K562 (cell line): ENCODE data around the gene FNDC1. TPM values are rescaled to one million over a fixed set of nuclear protein-coding genes. Genes with fewer than 3 reads are reported as not detected.

Experiments used
- ATAC-seq: fragments of 200-7000 bp; cut with Tn5 transposase; 3 replicates; pipeline ENCODE4 v1.9.1; 2020; ENCODE audit warnings: moderate library complexity
- BruUV-seq: library from RNA; stranded (reverse); fragments of 400-500 nt; replicated peaks from 2 replicates; lab custom pipeline; 2021; lab: Mats Ljungman, UMichigan
- CTCF ChIA-PET: fragments of 300-600 bp; formaldehyde crosslinking; extraction: SDS; loops from one replicate; lab custom pipeline; 2021; ENCODE audit warnings: low intra/inter-chr PET ratio; lab: Yijun Ruan, JAX
- POLR2A ChIA-PET: fragments of 300-600, 350-650 bp; sonication (Branson Sonifier 250); formaldehyde crosslinking; extraction: SDS; loops from one replicate; lab custom pipeline; 2021; ENCODE audit warnings: antibody characterized with exemption, inconsistent platforms; lab: Yijun Ruan, JAX
- DNase-seq, 4 experiments: peaks; one replicate each; pipeline versions ENCODE4 v3.0.0 to v3.0.0-alpha.2; 2011 to 2018; ENCODE audit warnings: low spot score in 3 of 4, mixed read lengths in 3 of 4; ENCODE audit errors: extremely low read depth in 1 of 4
- FAIRE-seq: peaks from 2 replicates; lab custom pipeline; 2011; peaks lifted over from hg19 to GRCh38; lab: Jason Lieb, UNC
- H2AFZ ChIP-seq: 2 replicates; pipeline ENCODE4 v1.6.0; 2011; ENCODE audit warnings: low read depth, low read length, control low read depth, inconsistent platforms
- H3K27ac ChIP-seq: fragments of 200-600 bp; 3 replicates; pipeline ENCODE4 v1.8.0; 2011; ENCODE audit warnings: low read depth, mild to moderate bottlenecking, control low read depth, inconsistent platforms, low read length, moderate library complexity, mixed read lengths; ENCODE audit errors: extremely low read depth
- H3K27me3 ChIP-seq, 2 experiments: fragments of 300-600 bp in 1 of 2; 2 replicates in 1 of 2; 3 replicates in 1 of 2; pipeline versions ENCODE4 v1.6.0 to v1.8.0; 2011; ENCODE audit warnings: inconsistent platforms in 2 of 2, low read length in 2 of 2, mild to moderate bottlenecking in 1 of 2, mixed read lengths in 1 of 2, moderate library complexity in 1 of 2; ENCODE audit not compliant: control insufficient read depth in 2 of 2, insufficient read depth in 2 of 2
- H3K36me3 ChIP-seq: fragments of 300-600 bp; 3 replicates; pipeline ENCODE4 v1.8.0; 2011; ENCODE audit warnings: mild to moderate bottlenecking, low read length, inconsistent platforms; ENCODE audit not compliant: control insufficient read depth, insufficient read depth
- H3K4me1 ChIP-seq, 2 experiments: fragments of 200-600 bp in 1 of 2; replicated peaks in 1 of 2; 2 replicates in 1 of 2; 3 replicates in 1 of 2; pipeline versions ENCODE4 v1.5.1 to v1.8.0; 2011; ENCODE audit warnings: inconsistent platforms in 2 of 2, low read length in 2 of 2, mild to moderate bottlenecking in 1 of 2, mixed read lengths in 1 of 2, moderate library complexity in 1 of 2; ENCODE audit not compliant: control insufficient read depth in 2 of 2, insufficient read depth in 2 of 2
- H3K4me2 ChIP-seq: 2 replicates; pipeline ENCODE4 v1.6.1; 2011; ENCODE audit warnings: low read length, control low read depth, inconsistent platforms, mixed read lengths; ENCODE audit not compliant: insufficient read depth
- H3K4me3 ChIP-seq: fragments of 200-600 bp; sonication (generic), shearing (Covaris generic); 2 replicates; pipeline ENCODE4 v1.5.1; 2016; ENCODE audit warnings: control low read depth, inconsistent platforms
- H3K79me2 ChIP-seq: fragments of 200-600 bp; 3 replicates; pipeline ENCODE4 v1.8.0; 2011; ENCODE audit warnings: low read length, inconsistent platforms; ENCODE audit not compliant: control insufficient read depth, insufficient read depth
- H3K9ac ChIP-seq, 2 experiments: 2 replicates each; pipeline versions ENCODE4 v1.6.0 to v1.6.1; 2011; ENCODE audit warnings: low read depth in 2 of 2, low read length in 2 of 2, control low read depth in 1 of 2, inconsistent platforms in 1 of 2, mild to moderate bottlenecking in 1 of 2, mixed read lengths in 1 of 2; ENCODE audit not compliant: insufficient read depth in 1 of 2
- H3K9me1 ChIP-seq: one replicate; pipeline ENCODE4 v1.6.0; 2011; ENCODE audit warnings: inconsistent platforms, mild to moderate bottlenecking, low read length, moderate library complexity; ENCODE audit not compliant: control insufficient read depth, insufficient read depth
- H3K9me3 ChIP-seq: replicated peaks from 2 replicates; pipeline ENCODE4 v1.5.1; 2011; ENCODE audit warnings: low read depth, low read length, inconsistent platforms; ENCODE audit not compliant: control insufficient read depth, insufficient read depth
- H4K20me1 ChIP-seq: replicated peaks from 2 replicates; pipeline ENCODE4 v1.6.1; 2011; ENCODE audit warnings: low read length, inconsistent platforms, mixed read lengths; ENCODE audit not compliant: control insufficient read depth, insufficient read depth
- CHCHD3 ChIP-seq: fragments of 250-450 bp; sonication (Bioruptor Pico); IDR thresholded peaks from 2 replicates; pipeline ENCODE4 v2.1.2; 2022; ENCODE audit warnings: mild to moderate bottlenecking
- ELF1 ChIP-seq: fragments of 200-800 bp; sonication (Bioruptor generic); IDR thresholded peaks from 2 replicates; pipeline ENCODE4 v1.6.1; 2016; ENCODE audit warnings: missing genetic modification characterization, missing compliant biosample characterization
- PHF8 ChIP-seq: fragments of 200-600 bp; sonication (generic); IDR thresholded peaks from 2 replicates; pipeline ENCODE4 v1.6.1; 2012; ENCODE audit warnings: mixed run types, mild to moderate bottlenecking, inconsistent platforms, low read length, moderate library complexity, borderline replicate concordance
- TEAD1 ChIP-seq, 2 experiments: fragments of 450-650 bp in 1 of 2; sonication (generic) in 1 of 2; formaldehyde crosslinking; IDR thresholded peaks; 2 replicates each; pipeline versions ENCODE4 v1.4.0 to v1.8.0; 2020 to 2022; ENCODE audit warnings: mild to moderate bottlenecking in 2 of 2, missing genetic modification reagents in 1 of 2
- TFAP4 ChIP-seq: sonication (generic); formaldehyde crosslinking; IDR thresholded peaks from 2 replicates; pipeline ENCODE4 v1.8.0; 2022; ENCODE audit warnings: missing genetic modification reagents, mild to moderate bottlenecking, moderate library complexity, borderline replicate concordance
- XRCC3 ChIP-seq: fragments of 450-650 bp; IDR thresholded peaks from 2 replicates; pipeline ENCODE4 v1.6.1; 2017; ENCODE audit warnings: mild to moderate bottlenecking, moderate library complexity
- ZNF212 ChIP-seq: fragments of 450-650 bp; formaldehyde crosslinking; IDR thresholded peaks from 2 replicates; pipeline ENCODE4 v1.4.0; 2020; ENCODE audit warnings: mild to moderate bottlenecking
- WGBS: fragments of 100-300 bp; shearing (Covaris generic); methylation state at CpG from one replicate; pipeline ENCODE4 v1.1.6; 2016; ENCODE audit warnings: low coverage, mixed read lengths; ENCODE audit not compliant: insufficient coverage; ENCODE audit errors: missing lambda C conversion rate; 5-methylcytosine and 5-hydroxymethylcytosine counted together
- in situ Hi-C: fragments of 300-500 bp; cut with MboI; formaldehyde crosslinking; loops from 4 replicates; pipeline ENCODE4 v1.15.0; 2018; ENCODE audit warnings: inconsistent platforms, mixed read lengths
- intact Hi-C: fragments of 100-400 bp; cut with micrococcal nuclease; formaldehyde crosslinking; loops from 2 replicates; pipeline ENCODE4 v1.14.2; 2022
- polyA plus RNA-seq, 8 experiments: library from polyadenylated mRNA; depleted of rRNA in 4 of 8; stranded (reverse) in 5 of 8; unstranded in 3 of 8; fragments of >200 nt; fragmentation: Nextera tagmentation in 2 of 8; fragmentation: Illumina TruSeq in 1 of 8; extraction: Ambion mirVana in 2 of 8; extraction: Trizol in 1 of 8; gene quantifications; 2 replicates each; pipeline versions ENCODE4 v1.2.1 to v1.2.3, GENCODE V29; 2011 to 2014; ENCODE audit warnings: inconsistent platforms in 1 of 8, missing spikeins in 1 of 8
- total RNA-seq, 7 experiments: library from RNA; depleted of rRNA in 6 of 7; stranded (reverse); fragments of >200 nt in 6 of 7; fragmentation: Illumina TruSeq in 2 of 7; extraction: Trizol in 2 of 7; gene quantifications; 2 replicates each; pipeline versions ENCODE4 v1.2.1 to v1.2.3, GENCODE V29; 2011 to 2021; ENCODE audit warnings: low replicate concordance in 1 of 7
- TF ChIP-seq, protein P1 (sequence below): fragments of 250-450 bp; sonication (Bioruptor Pico); IDR thresholded peaks from 2 replicates; pipeline ENCODE4 v1.8.0; 2021; ENCODE audit warnings: borderline replicate concordance, mild to moderate bottlenecking, moderate library complexity; ENCODE audit not compliant: poor library complexity, severe bottlenecking

FNDC1 gene
- total and polyA plus RNA-seq, 9 of the 15 experiments (the other 6 are each of a cell fraction or from before 2014, with no cell fraction given): not detected

- FAIRE-seq (no peak), DNase-seq (no peak), ATAC-seq (no peak)
- H4K20me1 ChIP-seq: no peaks in the 10 kb centered on the region
- no peak overlapping the region for H3K4me3 ChIP-seq
- no peaks in the 10 kb centered on the region for H3K9me3 ChIP-seq
- H3K4me1 ChIP-seq: no peaks in the 10 kb centered on the region
- no peak for TF ChIP-seq PHF8
- TF ChIP-seq ZNF212 (CRISPR knock-in tag): no peak
- TF ChIP-seq, protein P1, sequence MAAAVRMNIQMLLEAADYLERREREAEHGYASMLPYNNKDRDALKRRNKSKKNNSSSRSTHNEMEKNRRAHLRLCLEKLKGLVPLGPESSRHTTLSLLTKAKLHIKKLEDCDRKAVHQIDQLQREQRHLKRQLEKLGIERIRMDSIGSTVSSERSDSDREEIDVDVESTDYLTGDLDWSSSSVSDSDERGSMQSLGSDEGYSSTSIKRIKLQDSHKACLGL (CRISPR knock-in tag): no peak
- TF ChIP-seq ELF1: no peak
- TF ChIP-seq TFAP4 (CRISPR knock-in tag): no peak
- TF ChIP-seq CHCHD3 (CRISPR knock-in tag): no peak
- TF ChIP-seq TEAD1 (CRISPR knock-in tag; IDR thresholded peaks at IDR 0.05): no peak
- no peak for TF ChIP-seq XRCC3
- no TSS peak for BruUV-seq
- H3K27me3 ChIP-seq: peaks cover 21 to 43% of the 10 kb centered on the region in 2 experiments; a peak in 4 of 5 replicates
- no peaks in the 10 kb centered on the region for H3K9me1 ChIP-seq
- no peak overlapping the region for H3K9ac ChIP-seq
- CTCF ChIA-PET: no interaction called here
- no peak overlapping the region for H3K4me2 ChIP-seq
- H3K27ac ChIP-seq: no peak overlapping the region
- WGBS: 0% methylated on average over 5 of the region's 5 CpGs
- no peak overlapping the region for H2AFZ ChIP-seq
- no peaks in the 10 kb centered on the region for H3K36me3 ChIP-seq
- in situ Hi-C loops: loop anchor here (25.0 kb wide), 1 partner anchor 434 kb away; no protein-coding TSS in a partner anchor
- intact Hi-C loops: no loop called here
- POLR2A ChIA-PET: interaction anchor here (1.5 kb wide), 1 partner anchor 11 kb away, joined by 3 read pairs; no protein-coding TSS in a partner anchor
- no peaks in the 10 kb centered on the region for H3K79me2 ChIP-seq
Measured at GRCh38 chr6:159121486-159121885, 47.7 kb upstream of the FNDC1 start.
